ENCODE measurements around the gene LPP. TPM values are rescaled to one million over a fixed set of nuclear protein-coding genes. Genes with fewer than 3 reads are reported as not detected.

The LPP gene
- total RNA-seq, 1 experiment from 2014 or later: 264 TPM

DNA sequence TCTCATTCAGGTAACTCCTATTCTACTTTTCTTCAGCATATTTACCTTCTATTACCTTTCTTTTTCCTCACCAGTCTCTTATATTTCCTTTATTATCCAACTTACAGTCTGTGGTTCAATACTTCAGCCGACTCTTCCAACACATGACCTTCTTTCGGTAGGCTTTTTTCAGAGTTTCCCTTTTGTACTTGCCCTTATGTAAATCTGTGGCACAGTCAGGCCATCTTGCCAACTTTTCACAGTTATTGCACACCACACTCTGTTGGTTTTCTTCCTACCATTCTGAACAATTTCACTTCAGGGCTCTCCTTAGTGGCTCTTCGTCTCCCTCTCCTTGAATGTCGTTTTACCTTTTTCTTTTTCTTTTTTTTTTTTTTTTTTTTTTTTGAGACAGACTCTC, 427.8 kb downstream of the LPP start:
- Mint-ChIP-seq H3K36me3 (ENCODE audit: insufficient read depth, unreplicated experiment) (no peaks in the 10 kb centered on the region), H3K27me3 (ENCODE audit: unreplicated experiment) (no peaks in the 10 kb centered on the region), H3K27ac (ENCODE audit: unreplicated experiment) (no peak overlapping the region), H3K4me3 (ENCODE audit: low read depth, unreplicated experiment) (no peak overlapping the region), H3K9me3 (ENCODE audit: low read depth, unreplicated experiment) (no peaks in the 10 kb centered on the region), H3K4me1 (ENCODE audit: low read depth, unreplicated experiment) (no peaks in the 10 kb centered on the region)
- BruUV-seq (replicated peaks): no TSS peak
- TF ChIP-seq, protein P1, sequence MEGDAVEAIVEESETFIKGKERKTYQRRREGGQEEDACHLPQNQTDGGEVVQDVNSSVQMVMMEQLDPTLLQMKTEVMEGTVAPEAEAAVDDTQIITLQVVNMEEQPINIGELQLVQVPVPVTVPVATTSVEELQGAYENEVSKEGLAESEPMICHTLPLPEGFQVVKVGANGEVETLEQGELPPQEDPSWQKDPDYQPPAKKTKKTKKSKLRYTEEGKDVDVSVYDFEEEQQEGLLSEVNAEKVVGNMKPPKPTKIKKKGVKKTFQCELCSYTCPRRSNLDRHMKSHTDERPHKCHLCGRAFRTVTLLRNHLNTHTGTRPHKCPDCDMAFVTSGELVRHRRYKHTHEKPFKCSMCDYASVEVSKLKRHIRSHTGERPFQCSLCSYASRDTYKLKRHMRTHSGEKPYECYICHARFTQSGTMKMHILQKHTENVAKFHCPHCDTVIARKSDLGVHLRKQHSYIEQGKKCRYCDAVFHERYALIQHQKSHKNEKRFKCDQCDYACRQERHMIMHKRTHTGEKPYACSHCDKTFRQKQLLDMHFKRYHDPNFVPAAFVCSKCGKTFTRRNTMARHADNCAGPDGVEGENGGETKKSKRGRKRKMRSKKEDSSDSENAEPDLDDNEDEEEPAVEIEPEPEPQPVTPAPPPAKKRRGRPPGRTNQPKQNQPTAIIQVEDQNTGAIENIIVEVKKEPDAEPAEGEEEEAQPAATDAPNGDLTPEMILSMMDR (IDR thresholded peaks at IDR 0.05; ENCODE audit: unreplicated experiment): no peak
- DNase-seq: no peak
- CTCF ChIA-PET: interaction anchor here (0.6 kb wide), 1 partner anchor 712 kb away, joined by 3 read pairs; no protein-coding TSS in a partner anchor
- intact Hi-C loops (cut with micrococcal nuclease; ENCODE audit: unreplicated experiment): no loop called here

DNA sequence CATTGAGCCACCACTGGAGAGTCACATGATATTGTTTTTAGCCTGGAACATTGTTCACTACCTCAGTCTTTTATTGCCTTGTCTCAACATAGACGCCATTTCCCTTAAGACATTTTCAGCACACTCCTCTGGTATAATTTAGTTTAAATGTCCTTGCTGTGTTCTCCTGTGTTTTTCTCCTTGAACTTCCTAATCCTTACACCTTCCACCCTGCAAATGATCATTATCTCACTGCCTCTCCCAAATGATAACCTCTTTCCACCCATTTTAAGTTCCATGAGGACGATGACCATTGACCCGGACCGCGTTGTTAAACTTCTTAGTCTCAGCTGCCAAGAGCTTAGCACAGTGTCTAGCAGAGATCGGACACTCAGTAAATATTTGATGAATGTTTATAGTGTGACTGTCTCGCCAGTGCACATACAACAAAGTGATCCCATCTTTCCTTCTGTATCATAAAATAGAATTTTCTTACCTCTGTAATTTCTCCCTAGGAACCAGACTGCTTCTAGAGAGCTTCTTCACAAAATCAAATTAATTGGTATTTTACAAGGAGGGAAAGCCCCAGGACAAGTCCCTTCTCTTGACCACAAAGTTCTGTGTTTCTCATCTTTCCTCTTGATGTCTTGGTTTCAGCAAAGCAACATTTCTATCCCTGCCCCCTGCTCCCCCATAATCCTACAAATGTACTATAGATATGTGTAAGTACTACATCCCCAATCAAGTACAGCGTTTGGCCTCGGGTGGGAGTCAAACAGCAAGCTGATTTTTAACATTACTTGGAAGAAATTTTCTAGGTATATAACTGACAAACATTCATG, 429.6 kb downstream of the LPP start:
- Mint-ChIP-seq H3K27ac (ENCODE audit: unreplicated experiment) (no peak overlapping the region), H3K9me3 (ENCODE audit: low read depth, unreplicated experiment) (no peaks in the 10 kb centered on the region), H3K4me1 (ENCODE audit: low read depth, unreplicated experiment) (no peaks in the 10 kb centered on the region), H3K36me3 (ENCODE audit: insufficient read depth, unreplicated experiment) (no peaks in the 10 kb centered on the region), H3K4me3 (ENCODE audit: low read depth, unreplicated experiment) (no peak overlapping the region), H3K27me3 (ENCODE audit: unreplicated experiment) (no peaks in the 10 kb centered on the region)
- no TSS peak for BruUV-seq (replicated peaks)
- intact Hi-C loops (cut with micrococcal nuclease; ENCODE audit: unreplicated experiment): no loop called here
- TF ChIP-seq, protein P1 (IDR thresholded peaks at IDR 0.05; ENCODE audit: unreplicated experiment): no peak
- CTCF ChIA-PET: no interaction called here
- DNase-seq: no peak

DNA sequence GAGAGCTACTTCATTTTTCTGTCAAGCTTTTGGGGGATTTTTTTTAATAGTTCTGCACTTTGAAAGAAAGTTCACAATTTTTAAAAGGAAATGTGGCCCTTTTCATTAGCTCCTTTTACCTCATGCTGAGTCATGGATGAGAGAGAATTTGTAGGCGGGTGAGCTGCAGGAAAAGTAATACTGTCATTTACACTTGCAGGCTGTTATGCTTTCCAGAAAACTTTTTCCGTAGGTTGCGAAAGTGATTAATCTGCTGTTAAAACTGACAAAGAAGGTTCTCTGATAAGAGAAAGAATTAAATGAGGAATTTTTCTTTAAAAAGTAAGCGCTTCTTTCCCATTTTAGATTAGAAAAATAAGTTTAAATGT, 430.2 kb downstream of the LPP start:
- no peaks in the 10 kb centered on the region for H3K36me3 Mint-ChIP-seq (ENCODE audit: insufficient read depth, unreplicated experiment)
- intact Hi-C loops (cut with micrococcal nuclease; ENCODE audit: unreplicated experiment): no loop called here
- no peaks in the 10 kb centered on the region for H3K27me3 Mint-ChIP-seq (ENCODE audit: unreplicated experiment)
- DNase-seq: no peak
- H3K27ac Mint-ChIP-seq (ENCODE audit: unreplicated experiment): no peak overlapping the region
- CTCF ChIA-PET: no interaction called here
- H3K4me3 Mint-ChIP-seq (ENCODE audit: low read depth, unreplicated experiment): no peak overlapping the region
- no peaks in the 10 kb centered on the region for H3K4me1 Mint-ChIP-seq (ENCODE audit: low read depth, unreplicated experiment)
- no peaks in the 10 kb centered on the region for H3K9me3 Mint-ChIP-seq (ENCODE audit: low read depth, unreplicated experiment)
- BruUV-seq (replicated peaks): no TSS peak
- TF ChIP-seq, protein P1 (IDR thresholded peaks at IDR 0.05; ENCODE audit: unreplicated experiment): no peak

DNA sequence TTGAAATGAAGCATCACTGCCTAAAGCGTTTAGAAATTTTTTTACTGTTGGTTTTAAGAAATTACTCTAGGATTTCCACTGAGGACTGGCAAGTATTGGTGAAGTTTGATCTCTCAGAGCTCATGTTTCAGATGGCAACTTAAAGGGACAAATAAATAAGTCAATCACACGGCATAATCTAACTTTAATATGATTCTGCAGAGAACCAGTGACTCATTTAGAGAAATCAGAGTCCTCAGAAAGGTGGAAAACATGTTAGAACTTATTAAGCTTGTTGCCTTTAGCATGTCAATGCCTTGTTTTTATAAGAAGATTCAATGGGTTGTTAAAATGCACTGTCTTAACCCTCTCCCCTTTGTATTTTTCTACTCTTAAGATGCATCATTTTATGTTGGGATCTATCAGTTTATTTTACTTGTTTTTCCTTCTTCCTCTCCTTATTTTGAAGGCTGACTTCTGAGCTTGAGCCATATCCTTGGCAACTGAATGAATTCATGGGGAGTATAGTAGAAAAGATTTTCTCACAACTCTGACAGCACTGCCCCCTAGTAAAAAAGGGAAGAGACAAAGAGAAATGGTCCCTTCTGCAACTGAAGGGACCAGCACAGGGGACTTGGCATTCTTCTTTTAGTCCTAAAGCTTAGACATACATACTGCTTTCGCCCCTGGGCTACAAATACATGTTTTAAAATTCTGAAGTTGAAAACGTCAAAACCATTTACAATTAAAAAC, 431.2 kb downstream of the LPP start:
- no peaks in the 10 kb centered on the region for H3K36me3 Mint-ChIP-seq (ENCODE audit: insufficient read depth, unreplicated experiment)
- DNase-seq: no peak
- H3K4me1 Mint-ChIP-seq (ENCODE audit: low read depth, unreplicated experiment): no peaks in the 10 kb centered on the region
- H3K4me3 Mint-ChIP-seq (ENCODE audit: low read depth, unreplicated experiment): no peak overlapping the region
- CTCF ChIA-PET: no interaction called here
- H3K27me3 Mint-ChIP-seq (ENCODE audit: unreplicated experiment): no peaks in the 10 kb centered on the region
- intact Hi-C loops (cut with micrococcal nuclease; ENCODE audit: unreplicated experiment): no loop called here
- BruUV-seq (replicated peaks): no TSS peak
- H3K27ac Mint-ChIP-seq (ENCODE audit: unreplicated experiment): no peak overlapping the region
- TF ChIP-seq, protein P1 (IDR thresholded peaks at IDR 0.05; ENCODE audit: unreplicated experiment): no peak
- no peaks in the 10 kb centered on the region for H3K9me3 Mint-ChIP-seq (ENCODE audit: low read depth, unreplicated experiment)
